Neuronal stem cell (in vitro differentiated cells): ENCODE data around the gene NECTIN4.
A peak's percentile ranks its signal among the peaks of the same experiment; 100 is the strongest.

ENCODE experiments used
- DNase-seq: peaks from one replicate; pipeline ENCODE4 v3.0.0-alpha.2; 2013; ENCODE audit warnings: low spot score
- H2AFZ ChIP-seq: one replicate; pipeline ENCODE4 v1.6.1; 2013; ENCODE audit warnings: mild to moderate bottlenecking, low read length, inconsistent platforms
- H2AK5ac ChIP-seq: 2 replicates; pipeline ENCODE4 v1.6.1; 2013; ENCODE audit warnings: low read depth, mild to moderate bottlenecking, inconsistent platforms, low read length, moderate library complexity, mixed read lengths
- H2BK120ac ChIP-seq: 2 replicates; pipeline ENCODE4 v1.6.1; 2013; ENCODE audit warnings: low read depth, mild to moderate bottlenecking, inconsistent platforms, low read length, moderate library complexity, mixed read lengths
- H2BK12ac ChIP-seq: one replicate; pipeline ENCODE4 v1.6.1; 2013; ENCODE audit warnings: low read length, inconsistent platforms
- H2BK15ac ChIP-seq: 2 replicates; pipeline ENCODE4 v1.6.1; 2013; ENCODE audit warnings: mild to moderate bottlenecking, low read length, inconsistent platforms, mixed read lengths
- H2BK5ac ChIP-seq: one replicate; pipeline ENCODE4 v1.6.1; 2013; ENCODE audit warnings: inconsistent platforms, mild to moderate bottlenecking, low read length, moderate library complexity
- H3K14ac ChIP-seq: one replicate; pipeline ENCODE4 v1.6.1; 2013; ENCODE audit warnings: low read length, inconsistent platforms
- H3K18ac ChIP-seq: 2 replicates; pipeline ENCODE4 v1.6.1; 2013; ENCODE audit warnings: low read length, inconsistent platforms
- H3K23ac ChIP-seq: 2 replicates; pipeline ENCODE4 v1.6.1; 2013; ENCODE audit warnings: low read depth, mild to moderate bottlenecking, mixed read lengths, low read length, inconsistent platforms; ENCODE audit not compliant: poor library complexity
- H3K27ac ChIP-seq: replicated peaks from 3 replicates; pipeline ENCODE4 v1.5.1; 2013; ENCODE audit warnings: low read length, inconsistent platforms
- H3K27me3 ChIP-seq, 3 experiments: 2 replicates each; pipeline ENCODE4 v1.6.1; 2013; ENCODE audit warnings: low read length in 3 of 3, mild to moderate bottlenecking in 2 of 3, inconsistent platforms in 1 of 3, low read depth in 1 of 3, mixed read lengths in 1 of 3, moderate library complexity in 1 of 3; ENCODE audit not compliant: control insufficient read depth in 3 of 3, insufficient read depth in 3 of 3
- H3K36me3 ChIP-seq, 2 donors: replicated peaks in 1 of 2; 2 replicates each; pipeline ENCODE4 v1.6.1; 2013; ENCODE audit warnings: low read length in 2 of 2; ENCODE audit not compliant: control insufficient read depth in 2 of 2, insufficient read depth in 2 of 2
- H3K4ac ChIP-seq: 2 replicates; pipeline ENCODE4 v1.6.1; 2013; ENCODE audit warnings: inconsistent platforms, mild to moderate bottlenecking, low read length, moderate library complexity
- H3K4me1 ChIP-seq, 2 donors: 1 replicate in 1 of 2; 2 replicates in 1 of 2; pipeline ENCODE4 v1.6.1; 2013; ENCODE audit warnings: low read length in 2 of 2, low read depth in 1 of 2; ENCODE audit not compliant: control insufficient read depth in 2 of 2, insufficient read depth in 1 of 2
- H3K4me2 ChIP-seq: one replicate; pipeline ENCODE4 v1.6.1; 2013; ENCODE audit warnings: mild to moderate bottlenecking, low read length, inconsistent platforms; ENCODE audit not compliant: insufficient read depth, poor library complexity, severe bottlenecking
- H3K4me3 ChIP-seq, 2 donors: 2 replicates each; pipeline ENCODE4 v1.5.1; 2013; ENCODE audit warnings: low read length in 2 of 2, mild to moderate bottlenecking in 2 of 2, inconsistent platforms in 1 of 2, moderate library complexity in 1 of 2
- H3K79me1 ChIP-seq: one replicate; pipeline ENCODE4 v1.6.1; 2013; ENCODE audit warnings: low read depth, mild to moderate bottlenecking, inconsistent platforms, low read length, moderate library complexity
- H3K9ac ChIP-seq: one replicate; pipeline ENCODE4 v1.6.1; 2013; ENCODE audit warnings: mild to moderate bottlenecking, low read depth, low read length, inconsistent platforms; ENCODE audit not compliant: poor library complexity
- H3K9me3 ChIP-seq, 2 donors: replicated peaks in 1 of 2; 2 replicates each; pipeline versions ENCODE3 to v1.6.1; 2013; ENCODE audit warnings: low read length in 2 of 2, mild to moderate bottlenecking in 2 of 2, inconsistent platforms in 1 of 2, low read depth in 1 of 2, mixed read lengths in 1 of 2, moderate library complexity in 1 of 2; ENCODE audit not compliant: control insufficient read depth in 2 of 2, insufficient read depth in 1 of 2
- H4K8ac ChIP-seq: one replicate; pipeline ENCODE4 v1.6.1; 2013; ENCODE audit warnings: low read depth, mild to moderate bottlenecking, inconsistent platforms, low read length, moderate library complexity
- H4K91ac ChIP-seq: one replicate; pipeline ENCODE4 v1.6.1; 2013; ENCODE audit warnings: low read length, low read depth, mild to moderate bottlenecking, inconsistent platforms; ENCODE audit not compliant: poor library complexity
- WGBS, 2 donors: extraction: QIAGEN DNeasy Blood & Tissue Kit; methylation state at CpG; one replicate each; pipeline ENCODE4 v1.1.7; 2013; ENCODE audit warnings: missing lambda C conversion rate in 2 of 2, mixed read lengths in 1 of 2; ENCODE audit not compliant: insufficient read length in 2 of 2, insufficient replicate concordance in 1 of 2; ENCODE audit errors: extremely low coverage in 2 of 2; 5-methylcytosine and 5-hydroxymethylcytosine counted together

NECTIN4 gene

GRCh38 chr1:161091093-161091492 is 1.7 kb upstream of the NECTIN4 start:
- H3K4me2 ChIP-seq: no peak overlapping the region
- H3K27ac ChIP-seq: no peak overlapping the region
- H3K9me3 ChIP-seq: no peaks in the 10 kb centered on the region
- H3K4me3 ChIP-seq: no peak overlapping the region
- no peak overlapping the region for H2BK15ac ChIP-seq
- H3K4ac ChIP-seq: no peak overlapping the region
- no peak overlapping the region for H4K91ac ChIP-seq
- no peak overlapping the region for H2BK5ac ChIP-seq
- no peaks in the 10 kb centered on the region for H3K36me3 ChIP-seq
- no peak overlapping the region for H2AFZ ChIP-seq
- no peak overlapping the region for H3K14ac ChIP-seq
- no peak overlapping the region for H3K23ac ChIP-seq
- no peaks in the 10 kb centered on the region for H3K4me1 ChIP-seq
- peaks cover 0 to 57% (median 0%) of the 10 kb centered on the region in 3 experiments for H3K27me3 ChIP-seq
- no peaks in the 10 kb centered on the region for H3K79me1 ChIP-seq
- no peak overlapping the region for H3K9ac ChIP-seq
- H4K8ac ChIP-seq: no peak overlapping the region
- no peak overlapping the region for H2AK5ac ChIP-seq
- no CpG with 5 or more reads among the region's 5 CpGs for WGBS, 2 donors
- no peak overlapping the region for H2BK12ac ChIP-seq
- H3K18ac ChIP-seq: no peak overlapping the region
- DNase-seq: no peak
- no peak overlapping the region for H2BK120ac ChIP-seq

GRCh38 chr1:161090617-161091016 is 1.3 kb upstream of the NECTIN4 start:
- H4K91ac ChIP-seq: no peak overlapping the region
- no peaks in the 10 kb centered on the region for H3K79me1 ChIP-seq
- DNase-seq: no peak
- H3K9me3 ChIP-seq: no peaks in the 10 kb centered on the region
- no peak overlapping the region for H2AFZ ChIP-seq
- no peak overlapping the region for H4K8ac ChIP-seq
- no peaks in the 10 kb centered on the region for H3K4me1 ChIP-seq
- no peak overlapping the region for H3K9ac ChIP-seq
- H3K4me3 ChIP-seq: no peak overlapping the region
- no peak overlapping the region for H3K23ac ChIP-seq
- H3K14ac ChIP-seq: no peak overlapping the region
- H3K4me2 ChIP-seq: no peak overlapping the region
- no CpG with 5 or more reads among the region's 3 CpGs for WGBS, 2 donors
- H2BK12ac ChIP-seq: no peak overlapping the region
- peaks cover 0 to 56% (median 0%) of the 10 kb centered on the region in 3 experiments for H3K27me3 ChIP-seq
- no peak overlapping the region for H3K4ac ChIP-seq
- no peak overlapping the region for H3K27ac ChIP-seq
- H3K36me3 ChIP-seq: no peaks in the 10 kb centered on the region
- no peak overlapping the region for H3K18ac ChIP-seq
- H2BK5ac ChIP-seq: no peak overlapping the region
- H2BK120ac ChIP-seq: no peak overlapping the region
- no peak overlapping the region for H2BK15ac ChIP-seq
- no peak overlapping the region for H2AK5ac ChIP-seq

GRCh38 chr1:161089938-161090337 is 580 bp upstream of the NECTIN4 start:
- Histone ChIP-seq H2BK15ac (no peak overlapping the region), H3K27me3 (peaks cover 0 to 56% (median 0%) of the 10 kb centered on the region in 3 experiments), H3K23ac (no peak overlapping the region), H2AFZ (no peak overlapping the region), H3K4me3 (no peak overlapping the region), H3K27ac (no peak overlapping the region), H2BK5ac (no peak overlapping the region), H2BK12ac (no peak overlapping the region), H3K4me1 (peaks cover 0 to 2% of the 10 kb centered on the region in 2 donors), H4K8ac (no peak overlapping the region), H3K14ac (no peak overlapping the region), H3K18ac (no peak overlapping the region), H3K4me2 (no peak overlapping the region), H3K9ac (no peak overlapping the region), H3K79me1 (no peaks in the 10 kb centered on the region), H3K4ac (no peak overlapping the region), H2AK5ac (no peak overlapping the region), H2BK120ac (no peak overlapping the region), H3K36me3 (no peaks in the 10 kb centered on the region), H4K91ac (no peak overlapping the region), H3K9me3 (no peaks in the 10 kb centered on the region)
- WGBS, 2 donors: no CpG with 5 or more reads among the region's 5 CpGs
- DNase-seq: no peak

GRCh38 chr1:161088587-161089110 is 709 bp downstream of the NECTIN4 start:
- H3K79me1 ChIP-seq: no peaks in the 10 kb centered on the region
- H3K4me1 ChIP-seq: peaks cover 0 to 2% of the 10 kb centered on the region in 2 donors
- no peak overlapping the region for H2BK120ac ChIP-seq
- H2BK12ac ChIP-seq: no peak overlapping the region
- DNase-seq: no peak
- no peak overlapping the region for H3K14ac ChIP-seq
- peaks cover 0 to 56% (median 0%) of the 10 kb centered on the region in 3 experiments for H3K27me3 ChIP-seq
- H3K4me3 ChIP-seq: no peak overlapping the region
- no peak overlapping the region for H3K9ac ChIP-seq
- no peak overlapping the region for H4K91ac ChIP-seq
- no peaks in the 10 kb centered on the region for H3K9me3 ChIP-seq
- H3K4me2 ChIP-seq: no peak overlapping the region
- peak overlapping the region; percentile 31 for H2BK5ac ChIP-seq
- H4K8ac ChIP-seq: no peak overlapping the region
- H3K36me3 ChIP-seq: no peaks in the 10 kb centered on the region
- H3K27ac ChIP-seq: no peak overlapping the region
- WGBS, 2 donors: no CpG with 5 or more reads among the region's 3 CpGs
- H2AFZ ChIP-seq: no peak overlapping the region
- no peak overlapping the region for H2BK15ac ChIP-seq
- H3K23ac ChIP-seq: no peak overlapping the region
- no peak overlapping the region for H3K18ac ChIP-seq
- no peak overlapping the region for H3K4ac ChIP-seq
- H2AK5ac ChIP-seq: no peak overlapping the region
